Nephron (organoid): Measurements from ENCODE around the gene TNFSF13.

Source experiments
- H3K27ac Mint-ChIP-seq, 3 experiments: 2 replicates each; pipeline ENCODE4 v1.8.0; 2020; ENCODE audit warnings: mixed read lengths in 3 of 3, mild to moderate bottlenecking in 2 of 3, moderate library complexity in 1 of 3
- H3K27me3 Mint-ChIP-seq: 2 replicates; pipeline ENCODE4 v1.8.0; 2021; ENCODE audit warnings: low read depth, mild to moderate bottlenecking, moderate library complexity, mixed read lengths
- H3K36me3 Mint-ChIP-seq: 2 replicates; pipeline ENCODE4 v1.8.0; 2020; ENCODE audit warnings: low read depth, mixed read lengths
- H3K4me1 Mint-ChIP-seq: 2 replicates; pipeline ENCODE4 v1.8.0; 2020; ENCODE audit warnings: mixed read lengths
- H3K4me3 Mint-ChIP-seq, 3 experiments: 2 replicates each; pipeline ENCODE4 v1.8.0; 2020; ENCODE audit warnings: mild to moderate bottlenecking in 3 of 3, mixed read lengths in 3 of 3, moderate library complexity in 2 of 3
- H3K9me3 Mint-ChIP-seq: 2 replicates; pipeline ENCODE4 v1.8.0; 2020; ENCODE audit warnings: mixed read lengths
- TF ChIP-seq, protein P1 (sequence below), 3 experiments: fragments of 200-600 bp; sonication (generic); IDR thresholded peaks; one replicate each; pipeline ENCODE4 v1.5.0; 2021; ENCODE audit warnings: antibody characterized with exemption in 3 of 3; ENCODE audit not compliant: unreplicated experiment in 3 of 3

Gene TNFSF13

DNA sequence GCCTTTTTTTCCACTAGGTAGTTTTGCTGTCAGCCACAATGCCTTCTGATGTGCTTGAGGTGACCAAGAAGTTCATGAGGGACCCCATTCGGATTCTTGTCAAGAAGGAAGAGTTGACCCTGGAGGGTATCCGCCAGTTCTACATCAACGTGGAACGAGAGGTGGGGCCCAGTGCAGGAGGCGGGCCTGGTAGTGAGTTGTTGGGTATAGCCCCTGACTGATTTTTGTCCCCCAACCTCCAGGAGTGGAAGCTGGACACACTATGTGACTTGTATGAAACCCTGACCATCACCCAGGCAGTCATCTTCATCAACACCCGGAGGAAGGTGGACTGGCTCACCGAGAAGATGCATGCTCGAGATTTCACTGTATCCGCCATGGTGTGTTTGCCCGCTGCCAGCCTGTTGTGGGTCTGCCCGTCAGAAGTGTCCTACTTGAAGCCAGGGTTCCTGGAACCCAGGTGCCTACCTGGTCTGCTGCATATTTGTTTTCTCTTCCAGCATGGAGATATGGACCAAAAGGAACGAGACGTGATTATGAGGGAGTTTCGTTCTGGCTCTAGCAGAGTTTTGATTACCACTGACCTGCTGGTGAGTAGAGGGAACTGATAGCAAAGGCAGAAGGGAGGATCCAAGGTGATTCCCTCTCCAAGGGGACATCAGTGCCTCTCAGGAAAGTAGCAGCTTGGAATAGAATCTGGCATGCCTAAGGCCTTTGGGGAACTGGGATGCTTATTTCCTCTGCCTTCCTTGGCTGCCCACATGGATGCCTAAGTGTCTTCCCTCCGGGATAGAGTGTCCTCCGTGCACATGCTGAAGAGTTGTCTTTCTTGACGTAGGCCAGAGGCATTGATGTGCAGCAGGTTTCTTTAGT, 19.0 kb downstream of the TNFSF13 start:
- H3K4me3 Mint-ChIP-seq, result peak overlapping the region; percentile 34 to 75 (median 74)
- peaks cover 75% of the 10 kb centered on the region for H3K36me3 Mint-ChIP-seq
- TF ChIP-seq, protein P1, sequence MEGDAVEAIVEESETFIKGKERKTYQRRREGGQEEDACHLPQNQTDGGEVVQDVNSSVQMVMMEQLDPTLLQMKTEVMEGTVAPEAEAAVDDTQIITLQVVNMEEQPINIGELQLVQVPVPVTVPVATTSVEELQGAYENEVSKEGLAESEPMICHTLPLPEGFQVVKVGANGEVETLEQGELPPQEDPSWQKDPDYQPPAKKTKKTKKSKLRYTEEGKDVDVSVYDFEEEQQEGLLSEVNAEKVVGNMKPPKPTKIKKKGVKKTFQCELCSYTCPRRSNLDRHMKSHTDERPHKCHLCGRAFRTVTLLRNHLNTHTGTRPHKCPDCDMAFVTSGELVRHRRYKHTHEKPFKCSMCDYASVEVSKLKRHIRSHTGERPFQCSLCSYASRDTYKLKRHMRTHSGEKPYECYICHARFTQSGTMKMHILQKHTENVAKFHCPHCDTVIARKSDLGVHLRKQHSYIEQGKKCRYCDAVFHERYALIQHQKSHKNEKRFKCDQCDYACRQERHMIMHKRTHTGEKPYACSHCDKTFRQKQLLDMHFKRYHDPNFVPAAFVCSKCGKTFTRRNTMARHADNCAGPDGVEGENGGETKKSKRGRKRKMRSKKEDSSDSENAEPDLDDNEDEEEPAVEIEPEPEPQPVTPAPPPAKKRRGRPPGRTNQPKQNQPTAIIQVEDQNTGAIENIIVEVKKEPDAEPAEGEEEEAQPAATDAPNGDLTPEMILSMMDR (IDR thresholded peaks at IDR 0.05; ENCODE audit: unreplicated experiment in 3 of 3), result no peak
- peaks cover 67% of the 10 kb centered on the region for H3K4me1 Mint-ChIP-seq
- H3K27ac Mint-ChIP-seq, result peak overlapping the region; percentile 51 to 80 (median 52)
- peaks cover 4% of the 10 kb centered on the region for H3K27me3 Mint-ChIP-seq
- H3K9me3 Mint-ChIP-seq, result peaks cover 2% of the 10 kb centered on the region

DNA sequence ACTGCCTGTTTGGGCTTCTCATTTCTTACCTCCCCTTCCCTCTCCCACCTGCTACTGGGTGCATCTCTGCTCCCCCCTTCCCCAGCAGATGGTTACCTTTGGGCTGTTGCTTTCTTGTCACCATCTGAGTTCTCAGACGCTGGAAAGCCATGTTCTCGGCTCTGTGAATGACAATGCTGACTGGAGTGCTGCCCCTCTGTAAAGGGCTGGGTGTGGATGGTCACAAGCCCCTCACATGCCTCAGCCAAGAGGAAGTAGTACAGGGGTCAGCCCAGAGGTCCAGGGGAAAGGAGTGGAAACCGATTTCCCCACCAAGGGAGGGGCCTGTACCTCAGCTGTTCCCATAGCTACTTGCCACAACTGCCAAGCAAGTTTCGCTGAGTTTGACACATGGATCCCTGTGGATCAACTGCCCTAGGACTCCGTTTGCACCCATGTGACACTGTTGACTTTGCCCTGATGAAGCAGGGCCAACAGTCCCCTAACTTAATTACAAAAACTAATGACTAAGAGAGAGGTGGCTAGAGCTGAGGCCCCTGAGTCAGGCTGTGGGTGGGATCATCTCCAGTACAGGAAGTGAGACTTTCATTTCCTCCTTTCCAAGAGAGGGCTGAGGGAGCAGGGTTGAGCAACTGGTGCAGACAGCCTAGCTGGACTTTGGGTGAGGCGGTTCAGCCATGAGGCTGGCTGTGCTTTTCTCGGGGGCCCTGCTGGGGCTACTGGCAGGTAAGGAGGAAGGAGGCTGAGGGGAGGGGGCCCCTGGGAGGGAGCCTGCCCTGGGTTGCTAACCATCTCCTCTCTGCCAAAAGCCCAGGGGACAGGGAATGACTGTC, 20.7 kb downstream of the TNFSF13 start, which contains the start of gene CD68:
Gene CD68, plus strand, starts transcription at position 638 of the 833 bp plus-strand sequence. Its CDS starts 40 bp downstream, at position 678.
- TF ChIP-seq, protein P1 (IDR thresholded peaks at IDR 0.05; ENCODE audit: unreplicated experiment in 3 of 3), result no peak
- Mint-ChIP-seq H3K36me3 (peaks cover 65% of the 10 kb centered on the region), H3K4me3 (peak within 1 kb of the TSS; percentile 47 to 79 (median 69)), H3K27me3 (peaks cover 4% of the 10 kb centered on the region), H3K4me1 (peaks cover 70% of the 10 kb centered on the region), H3K27ac (peak within 1 kb of the TSS; percentile 95 to 98 (median 97)), H3K9me3 (no peaks in the 10 kb centered on the region)

DNA sequence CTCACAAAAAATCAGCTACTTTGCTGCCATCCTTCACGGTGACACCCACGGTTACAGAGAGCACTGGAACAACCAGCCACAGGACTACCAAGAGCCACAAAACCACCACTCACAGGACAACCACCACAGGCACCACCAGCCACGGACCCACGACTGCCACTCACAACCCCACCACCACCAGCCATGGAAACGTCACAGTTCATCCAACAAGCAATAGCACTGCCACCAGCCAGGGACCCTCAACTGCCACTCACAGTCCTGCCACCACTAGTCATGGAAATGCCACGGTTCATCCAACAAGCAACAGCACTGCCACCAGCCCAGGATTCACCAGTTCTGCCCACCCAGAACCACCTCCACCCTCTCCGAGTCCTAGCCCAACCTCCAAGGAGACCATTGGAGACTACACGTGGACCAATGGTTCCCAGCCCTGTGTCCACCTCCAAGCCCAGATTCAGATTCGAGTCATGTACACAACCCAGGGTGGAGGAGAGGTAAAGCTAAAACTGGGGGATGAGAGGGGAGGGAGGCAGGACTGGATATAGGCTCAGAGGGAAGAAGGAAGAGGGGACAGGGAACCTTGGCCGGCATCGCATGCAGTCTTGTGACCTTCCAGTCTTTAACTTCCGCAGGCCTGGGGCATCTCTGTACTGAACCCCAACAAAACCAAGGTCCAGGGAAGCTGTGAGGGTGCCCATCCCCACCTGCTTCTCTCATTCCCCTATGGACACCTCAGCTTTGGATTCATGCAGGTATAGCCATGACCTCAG, 21.5 kb downstream of the TNFSF13 start:
- Mint-ChIP-seq H3K27ac (peak overlapping the region; percentile 93 to 97 (median 95)), H3K4me1 (peaks cover 70% of the 10 kb centered on the region), H3K9me3 (no peaks in the 10 kb centered on the region), H3K27me3 (peaks cover 4% of the 10 kb centered on the region), H3K36me3 (peaks cover 60% of the 10 kb centered on the region), H3K4me3 (peak overlapping the region; percentile 8 to 47 (median 37))
- TF ChIP-seq, protein P1 (IDR thresholded peaks at IDR 0.05; ENCODE audit: unreplicated experiment in 3 of 3), result no peak

DNA sequence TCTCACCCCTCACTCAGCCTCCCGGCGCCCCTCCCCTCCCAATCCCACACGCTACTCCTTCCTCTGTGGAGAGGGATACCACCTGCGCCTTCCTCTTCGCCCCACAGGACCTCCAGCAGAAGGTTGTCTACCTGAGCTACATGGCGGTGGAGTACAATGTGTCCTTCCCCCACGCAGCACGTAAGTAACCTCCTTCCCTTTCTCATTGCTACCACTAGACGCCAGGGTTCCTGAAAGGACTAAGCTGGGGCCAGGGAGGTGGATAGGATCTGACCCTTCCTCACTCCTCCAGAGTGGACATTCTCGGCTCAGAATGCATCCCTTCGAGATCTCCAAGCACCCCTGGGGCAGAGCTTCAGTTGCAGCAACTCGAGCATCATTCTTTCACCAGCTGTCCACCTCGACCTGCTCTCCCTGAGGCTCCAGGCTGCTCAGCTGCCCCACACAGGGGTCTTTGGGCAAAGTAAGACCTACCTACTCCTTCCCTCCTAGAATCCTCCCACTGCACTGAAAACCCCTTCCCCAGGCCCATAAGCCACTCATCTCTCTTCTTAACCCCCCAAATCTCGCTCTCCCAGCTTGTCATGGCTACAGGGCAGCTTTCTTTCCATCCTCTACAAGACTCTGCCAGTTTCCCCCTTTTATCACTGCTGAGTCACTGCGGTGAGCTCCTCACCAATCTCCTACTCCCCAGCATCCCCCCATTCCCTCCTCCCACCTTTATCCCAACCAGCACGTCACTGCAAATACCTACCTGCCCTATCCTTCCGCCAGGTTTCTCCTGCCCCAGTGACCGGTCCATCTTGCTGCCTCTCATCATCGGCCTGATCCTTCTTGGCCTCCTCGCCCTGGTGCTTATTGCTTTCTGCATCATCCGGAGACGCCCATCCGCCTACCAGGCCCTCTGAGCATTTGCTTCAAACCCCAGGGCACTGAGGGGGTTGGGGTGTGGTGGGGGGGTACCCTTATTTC, 22.3 kb downstream of the TNFSF13 start:
- H3K36me3 Mint-ChIP-seq, result peaks cover 55% of the 10 kb centered on the region
- peak overlapping the region; percentile 95 to 98 (median 97) for H3K27ac Mint-ChIP-seq
- H3K4me3 Mint-ChIP-seq, result peak overlapping the region; percentile 48 to 49 (median 48)
- no peaks in the 10 kb centered on the region for H3K9me3 Mint-ChIP-seq
- peaks cover 4% of the 10 kb centered on the region for H3K27me3 Mint-ChIP-seq
- H3K4me1 Mint-ChIP-seq, result peaks cover 63% of the 10 kb centered on the region
- TF ChIP-seq, protein P1 (IDR thresholded peaks at IDR 0.05; ENCODE audit: unreplicated experiment in 3 of 3), result no peak
